ENCODE results near the gene CIART. TPM values are rescaled to one million over a fixed set of nuclear protein-coding genes. Genes with fewer than 3 reads are reported as not detected.

Gene CIART
- total RNA-seq, 2 experiments from 2014 or later, result 0.84 to 1.0 TPM

GRCh38 chr1:150267896-150268295 lies 14.5 kb upstream of the CIART start:
- CTCF ChIA-PET, result interaction anchor here (2.9 kb wide), 1 partner anchor 12 kb away, joined by 12 read pairs; no protein-coding TSS in a partner anchor
- Mint-ChIP-seq H3K36me3 (ENCODE audit: low read depth) (peaks cover 20% of the 10 kb centered on the region), H3K9me3 (no peaks in the 10 kb centered on the region), H3K27me3 (ENCODE audit: low read depth) (no peaks in the 10 kb centered on the region), H3K27ac (peak overlapping the region; percentile 96), H3K4me1 (ENCODE audit: low read depth) (peaks cover 23% of the 10 kb centered on the region), H3K4me3 (peak overlapping the region; percentile 89)
- intact Hi-C loops (cut with micrococcal nuclease), result loop anchor here (2.0 kb wide), 1 partner anchor 25 kb away; the partner anchor contains the start of gene MRPS21
- no peak for DNase-seq

GRCh38 chr1:150268340-150268704 lies 14.0 kb upstream of the CIART start:
- Mint-ChIP-seq H3K4me3 (peak overlapping the region; percentile 89), H3K4me1 (ENCODE audit: low read depth) (peaks cover 23% of the 10 kb centered on the region), H3K9me3 (no peaks in the 10 kb centered on the region), H3K27me3 (ENCODE audit: low read depth) (no peaks in the 10 kb centered on the region), H3K36me3 (ENCODE audit: low read depth) (peaks cover 20% of the 10 kb centered on the region), H3K27ac (peak overlapping the region; percentile 96)
- DNase-seq, result peak; percentile 52
- intact Hi-C loops (cut with micrococcal nuclease), result loop anchor here (2.0 kb wide), 1 partner anchor 24 kb away; the partner anchor contains the start of gene MRPS21
- CTCF ChIA-PET, result interaction anchor here (2.9 kb wide), 1 partner anchor 12 kb away, joined by 12 read pairs; no protein-coding TSS in a partner anchor

GRCh38 chr1:150268705-150269403 lies 13.5 kb upstream of the CIART start, which contains the start of gene APH1A:
APH1A (minus strand) TSS chr1:150269016; CDS start chr1:150268810, 206 bp downstream.
- CTCF ChIA-PET, result interaction anchor here (1.0 to 2.9 kb wide), 2 partner anchors 10 to 13 kb away, joined by 3 to 12 read pairs; no protein-coding TSS in a partner anchor
- H3K27ac Mint-ChIP-seq, result peak within 1 kb of the TSS; percentile 96
- H3K4me3 Mint-ChIP-seq, result peak within 1 kb of the TSS; percentile 89
- peaks cover 23% of the 10 kb centered on the region for H3K4me1 Mint-ChIP-seq (ENCODE audit: low read depth)
- intact Hi-C loops (cut with micrococcal nuclease), result loop anchor here (1.0 to 2.0 kb wide), 6 partner anchors 12 to 360 kb away; partner anchors contain the start of genes ANP32E, ENSA, MRPS21 and PRPF3
- no peaks in the 10 kb centered on the region for H3K9me3 Mint-ChIP-seq
- H3K27me3 Mint-ChIP-seq (ENCODE audit: low read depth), result no peaks in the 10 kb centered on the region
- H3K36me3 Mint-ChIP-seq (ENCODE audit: low read depth), result peaks cover 22% of the 10 kb centered on the region
- peak; percentile 98 for DNase-seq

- Mint-ChIP-seq H3K9me3 (no peaks in the 10 kb centered on the region), H3K36me3 (ENCODE audit: low read depth) (peaks cover 22% of the 10 kb centered on the region), H3K27me3 (ENCODE audit: low read depth) (no peaks in the 10 kb centered on the region), H3K4me3 (peak overlapping the region; percentile 89), H3K4me1 (ENCODE audit: low read depth) (peaks cover 23% of the 10 kb centered on the region), H3K27ac (peak overlapping the region; percentile 96)
- DNase-seq, result no peak
- CTCF ChIA-PET, result interaction anchor here (0.8 to 2.9 kb wide), 3 partner anchors 9 to 18 kb away, joined by 3 to 12 read pairs (median 3); no protein-coding TSS in a partner anchor
- intact Hi-C loops (cut with micrococcal nuclease), result loop anchor here (1.0 to 2.0 kb wide), 6 partner anchors 12 to 360 kb away; partner anchors contain the start of genes ANP32E, ENSA, MRPS21 and PRPF3
These were observed 12.9 kb upstream of the CIART start for GRCh38 chr1:150269451-150269850.

- intact Hi-C loops (cut with micrococcal nuclease), result no loop called here
- peaks cover 15% of the 10 kb centered on the region for H3K36me3 Mint-ChIP-seq (ENCODE audit: low read depth)
- no peak for DNase-seq
- no peak overlapping the region for H3K4me3 Mint-ChIP-seq
- CTCF ChIA-PET, result interaction anchor here (0.6 to 1.2 kb wide), 2 partner anchors 9 to 10 kb away, joined by 3 to 5 read pairs; no protein-coding TSS in a partner anchor
- no peaks in the 10 kb centered on the region for H3K27me3 Mint-ChIP-seq (ENCODE audit: low read depth)
- H3K27ac Mint-ChIP-seq, result no peak overlapping the region
- H3K9me3 Mint-ChIP-seq, result no peaks in the 10 kb centered on the region
- peaks cover 23% of the 10 kb centered on the region for H3K4me1 Mint-ChIP-seq (ENCODE audit: low read depth)
These were observed 10.9 kb upstream of the CIART start for GRCh38 chr1:150271291-150271959.

GRCh38 chr1:150273311-150273710 lies 9.0 kb upstream of the CIART start:
- intact Hi-C loops (cut with micrococcal nuclease), result no loop called here
- Mint-ChIP-seq H3K27me3 (ENCODE audit: low read depth) (no peaks in the 10 kb centered on the region), H3K36me3 (ENCODE audit: low read depth) (peaks cover 1% of the 10 kb centered on the region), H3K9me3 (no peaks in the 10 kb centered on the region), H3K4me1 (ENCODE audit: low read depth) (peaks cover 7% of the 10 kb centered on the region), H3K4me3 (no peak overlapping the region), H3K27ac (no peak overlapping the region)
- no peak for DNase-seq
- CTCF ChIA-PET, result interaction anchor here (0.6 to 2.0 kb wide), 2 partner anchors 17 to 190 kb away, joined by 3 to 11 read pairs; no protein-coding TSS in a partner anchor

- peaks cover 2% of the 10 kb centered on the region for H3K9me3 Mint-ChIP-seq
- H3K27me3 Mint-ChIP-seq (ENCODE audit: low read depth), result no peaks in the 10 kb centered on the region
- no peak overlapping the region for H3K27ac Mint-ChIP-seq
- CTCF ChIA-PET, result interaction anchor here (0.6 to 5.2 kb wide), 4 partner anchors 10 to 253 kb away, joined by 3 to 68 read pairs (median 4); partner anchors contain the start of gene CA14
- no peaks in the 10 kb centered on the region for H3K36me3 Mint-ChIP-seq (ENCODE audit: low read depth)
- H3K4me3 Mint-ChIP-seq, result no peak overlapping the region
- DNase-seq, result no peak
- intact Hi-C loops (cut with micrococcal nuclease), result no loop called here
- peaks cover 24% of the 10 kb centered on the region for H3K4me1 Mint-ChIP-seq (ENCODE audit: low read depth)
These were observed 2.1 kb upstream of the CIART start for GRCh38 chr1:150280138-150280707.

GRCh38 chr1:150281221-150281757 lies 1.1 kb upstream of the CIART start:
- Mint-ChIP-seq H3K4me1 (ENCODE audit: low read depth) (peaks cover 24% of the 10 kb centered on the region), H3K9me3 (peaks cover 2% of the 10 kb centered on the region), H3K36me3 (ENCODE audit: low read depth) (no peaks in the 10 kb centered on the region), H3K27me3 (ENCODE audit: low read depth) (no peaks in the 10 kb centered on the region), H3K4me3 (peak overlapping the region; percentile 82), H3K27ac (no peak overlapping the region)
- CTCF ChIA-PET, result interaction anchor here (0.6 to 5.2 kb wide), 4 partner anchors 9 to 601 kb away, joined by 3 to 68 read pairs (median 3); partner anchors contain the start of gene CA14
- DNase-seq, result peak; percentile 82
- intact Hi-C loops (cut with micrococcal nuclease), result loop anchor here (1.0 kb wide), 4 partner anchors 12 to 67 kb away; partner anchors contain the start of genes ANP32E and APH1A

GRCh38 chr1:150282558-150282958 lies 204 bp downstream of the CIART start:
- H3K27me3 Mint-ChIP-seq (ENCODE audit: low read depth), result no peaks in the 10 kb centered on the region
- intact Hi-C loops (cut with micrococcal nuclease), result no loop called here
- no peaks in the 10 kb centered on the region for H3K36me3 Mint-ChIP-seq (ENCODE audit: low read depth)
- DNase-seq, result peak; percentile 8
- no peak overlapping the region for H3K27ac Mint-ChIP-seq
- H3K4me3 Mint-ChIP-seq, result peak overlapping the region; percentile 82
- CTCF ChIA-PET, result interaction anchor here (5.2 kb wide), 1 partner anchor 26 kb away, joined by 68 read pairs; the partner anchor contains the start of gene CA14
- H3K4me1 Mint-ChIP-seq (ENCODE audit: low read depth), result peaks cover 24% of the 10 kb centered on the region
- H3K9me3 Mint-ChIP-seq, result peaks cover 2% of the 10 kb centered on the region

GRCh38 chr1:150283260-150283659 lies 906 bp downstream of the CIART start:
- Mint-ChIP-seq H3K4me1 (ENCODE audit: low read depth) (peaks cover 24% of the 10 kb centered on the region), H3K4me3 (no peak overlapping the region), H3K27me3 (ENCODE audit: low read depth) (no peaks in the 10 kb centered on the region), H3K27ac (no peak overlapping the region), H3K9me3 (peaks cover 2% of the 10 kb centered on the region), H3K36me3 (ENCODE audit: low read depth) (no peaks in the 10 kb centered on the region)
- CTCF ChIA-PET, result no interaction called here
- intact Hi-C loops (cut with micrococcal nuclease), result no loop called here
- DNase-seq, result no peak

GRCh38 chr1:150288382-150288781 lies 6.0 kb downstream of the CIART start:
- Mint-ChIP-seq H3K36me3 (ENCODE audit: low read depth) (no peaks in the 10 kb centered on the region), H3K4me1 (ENCODE audit: low read depth) (peaks cover 5% of the 10 kb centered on the region), H3K27me3 (ENCODE audit: low read depth) (no peaks in the 10 kb centered on the region), H3K27ac (no peak overlapping the region), H3K9me3 (no peaks in the 10 kb centered on the region), H3K4me3 (no peak overlapping the region)
- intact Hi-C loops (cut with micrococcal nuclease), result no loop called here
- CTCF ChIA-PET, result interaction anchor here (1.2 kb wide), 1 partner anchor 34 kb away, joined by 3 read pairs; no protein-coding TSS in a partner anchor
- DNase-seq, result no peak

All from activated naive CD4-positive, alpha-beta T cell treated with anti-CD3 and anti-CD28 coated beads for 36 hours (primary cell).